Stomach (tissue), 9 donors: ENCODE measurements around the gene MAST4. TPM values are rescaled to one million over a fixed set of nuclear protein-coding genes. Genes with fewer than 3 reads are reported as not detected.

Source experiments
- DNase-seq, 2 donors: peaks; one replicate each; pipeline versions ENCODE4 v3.0.0 to v3.0.0-alpha.2; 2013 to 2019
- H3K27ac ChIP-seq, 5 donors: fragments of 200-600 bp in 4 of 5; sonication (generic) in 4 of 5; one replicate each; pipeline ENCODE4 v1.5.1; 2013 to 2019; ENCODE audit warnings: mild to moderate bottlenecking in 1 of 5, moderate library complexity in 1 of 5
- H3K27me3 ChIP-seq, 3 donors: fragments of 200-600 bp; sonication (generic); one replicate each; pipeline ENCODE4 v1.5.1; 2017 to 2019; ENCODE audit warnings: mixed run types in 1 of 3
- H3K36me3 ChIP-seq, 4 donors: fragments of 200-600 bp; sonication (generic); 1 replicate in 3 of 4; 2 replicates in 1 of 4; pipeline ENCODE4 v1.5.1; 2016 to 2019
- H3K4me1 ChIP-seq, 4 donors: fragments of 200-600 bp; sonication (generic); one replicate each; pipeline ENCODE4 v1.5.1; 2016 to 2019
- H3K4me3 ChIP-seq, 4 donors: fragments of 200-600 bp; sonication (generic) in 3 of 4; one replicate each; pipeline ENCODE4 v1.5.1; 2016 to 2019; ENCODE audit warnings: mild to moderate bottlenecking in 1 of 4
- H3K9me3 ChIP-seq, 4 donors: fragments of 200-600 bp; sonication (generic); one replicate each; pipeline ENCODE4 v1.5.1; 2016 to 2019
- CTCF ChIP-seq, 7 experiments: fragments of 450-650 bp in 4 of 7; fragments of 200-600 bp in 3 of 7; sonication (generic) in 3 of 7; IDR thresholded peaks; one replicate each; pipeline ENCODE4 v1.5.1; 2016 to 2019; ENCODE audit warnings: antibody characterized with exemption in 7 of 7, control low read depth in 2 of 7, mild to moderate bottlenecking in 1 of 7
- EP300 ChIP-seq: sonication (generic); formaldehyde crosslinking; IDR thresholded peaks from one replicate; pipeline ENCODE4 v1.6.1; 2017; ENCODE audit warnings: antibody characterized with exemption
- POLR2A ChIP-seq, 4 donors: fragments of 450-650 bp; IDR thresholded peaks; one replicate each; pipeline ENCODE4 v1.6.1; 2016; ENCODE audit warnings: antibody characterized with exemption in 4 of 4, control low read depth in 2 of 4, mild to moderate bottlenecking in 1 of 4, moderate library complexity in 1 of 4
- POLR2AphosphoS5 ChIP-seq, 3 donors: sonication (generic); formaldehyde crosslinking; IDR thresholded peaks; one replicate each; pipeline ENCODE4 v1.6.1; 2016; ENCODE audit warnings: antibody characterized with exemption in 3 of 3
- WGBS, 5 donors: extraction: QIAGEN DNeasy Blood & Tissue Kit in 3 of 5; methylation state at CpG; one replicate each; pipeline versions ENCODE4 v1.1.5 to v1.1.7; 2013 to 2018; 5-methylcytosine and 5-hydroxymethylcytosine counted together
- intact Hi-C: fragments of 100-400 bp; cut with DNase I; formaldehyde crosslinking; loops from one replicate; pipeline ENCODE4 v1.15.1; 2023; ENCODE audit warnings: low total_unique reads
- polyA plus RNA-seq, 3 donors: library from polyadenylated mRNA; stranded (reverse); fragments of 200-250 nt; gene quantifications; one replicate each; pipeline ENCODE4 v1.2.3, GENCODE V29; 2013
- total RNA-seq, 5 donors: library from RNA; depleted of rRNA; stranded (reverse); fragments of >200 nt; gene quantifications; one replicate each; pipeline versions ENCODE4 v1.1.0 to v1.2.3, GENCODE V29; 2014 to 2016
- donor health status: healthy with polysubstance abuse.
- donor health status: Bipolar disorder and iron deficiency.
- donor health status: healthy.

Gene MAST4
- total and polyA plus RNA-seq, 8 donors: 1.5 to 52.5 (median 32.1) TPM

GRCh38 chr5:67141644-67142043, 545.5 kb downstream of the MAST4 start:
- Histone ChIP-seq H3K9me3 (no peaks in the 10 kb centered on the region), H3K27me3 (no peaks in the 10 kb centered on the region), H3K4me1 (no peaks in the 10 kb centered on the region), H3K4me3 (no peak overlapping the region), H3K36me3 (peaks cover 22 to 95% (median 89%) of the 10 kb centered on the region in 4 donors), H3K27ac (no peak overlapping the region)
- intact Hi-C loops: no loop called here
- no peak for TF ChIP-seq CTCF (IDR thresholded peaks at IDR 0.05)
- TF ChIP-seq POLR2AphosphoS5 (IDR thresholded peaks at IDR 0.05): no peak
- TF ChIP-seq POLR2A (IDR thresholded peaks at IDR 0.05): no peak
- TF ChIP-seq EP300: no peak
- DNase-seq: peak in 1 of 2 donors; percentile 42

GRCh38 chr5:67142816-67143215, 546.6 kb downstream of the MAST4 start:
- Histone ChIP-seq H3K4me3 (no peak overlapping the region), H3K9me3 (no peaks in the 10 kb centered on the region), H3K36me3 (peaks cover 24 to 93% (median 87%) of the 10 kb centered on the region in 4 donors), H3K27me3 (no peaks in the 10 kb centered on the region), H3K27ac (no peak overlapping the region), H3K4me1 (no peaks in the 10 kb centered on the region)
- DNase-seq: no peak
- intact Hi-C loops: no loop called here
- 88 to 91% (median 89%) methylated on average over 8 of the region's 8 CpGs for WGBS, 5 donors
- no peak for TF ChIP-seq CTCF (IDR thresholded peaks at IDR 0.05)

- intact Hi-C loops: no loop called here
- H3K27me3 ChIP-seq: no peaks in the 10 kb centered on the region
- TF ChIP-seq EP300: no peak
- H3K36me3 ChIP-seq: peaks cover 29 to 88% (median 83%) of the 10 kb centered on the region in 4 donors
- DNase-seq: no peak
- no peaks in the 10 kb centered on the region for H3K4me1 ChIP-seq
- no peaks in the 10 kb centered on the region for H3K9me3 ChIP-seq
- H3K27ac ChIP-seq: no peak overlapping the region
- no peak overlapping the region for H3K4me3 ChIP-seq
- WGBS, 5 donors: 88 to 95% (median 91%) methylated on average over 2 of the region's 2 CpGs
Measured at GRCh38 chr5:67143549-67143948, 547.4 kb downstream of the MAST4 start.

- peaks cover 29 to 85% (median 82%) of the 10 kb centered on the region in 4 donors for H3K36me3 ChIP-seq
- H3K27me3 ChIP-seq: no peaks in the 10 kb centered on the region
- no peak for TF ChIP-seq EP300
- no peak for TF ChIP-seq POLR2AphosphoS5 (IDR thresholded peaks at IDR 0.05)
- no peak for TF ChIP-seq POLR2A (IDR thresholded peaks at IDR 0.05)
- TF ChIP-seq CTCF (IDR thresholded peaks at IDR 0.05): no peak
- WGBS, 5 donors: 62 to 82% (median 65%) methylated on average over 2 of the region's 2 CpGs
- no peak overlapping the region for H3K4me3 ChIP-seq
- no peaks in the 10 kb centered on the region for H3K9me3 ChIP-seq
- no peak for DNase-seq
- peaks cover 0 to 3% (median 0%) of the 10 kb centered on the region in 4 donors for H3K4me1 ChIP-seq
- intact Hi-C loops: no loop called here
- no peak overlapping the region for H3K27ac ChIP-seq
Measured at GRCh38 chr5:67144183-67144639, 548.0 kb downstream of the MAST4 start.

GRCh38 chr5:67146574-67146973, 550.4 kb downstream of the MAST4 start:
- Histone ChIP-seq H3K4me1 (peaks cover 0 to 5% (median 0%) of the 10 kb centered on the region in 4 donors), H3K36me3 (peaks cover 39 to 91% (median 83%) of the 10 kb centered on the region in 4 donors), H3K27me3 (no peaks in the 10 kb centered on the region), H3K9me3 (no peaks in the 10 kb centered on the region), H3K27ac (no peak overlapping the region), H3K4me3 (no peak overlapping the region)
- intact Hi-C loops: loop anchor here (5.0 kb wide), 1 partner anchor 164 kb away; no protein-coding TSS in a partner anchor
- 77 to 97% (median 94%) methylated on average over 1 of the region's 1 CpG for WGBS, 5 donors
- TF ChIP-seq POLR2A (IDR thresholded peaks at IDR 0.05) (no peak), EP300 (no peak), CTCF (IDR thresholded peaks at IDR 0.05) (no peak), POLR2AphosphoS5 (IDR thresholded peaks at IDR 0.05) (no peak)
- DNase-seq: no peak
